Type B pancreatic cell (in vitro differentiated cells): ENCODE results near the gene CNN3. TPM values are rescaled to one million over a fixed set of nuclear protein-coding genes. Genes with fewer than 3 reads are reported as not detected.
A peak's percentile ranks its signal among the peaks of the same experiment; 100 is the strongest.

Experiments
- DNase-seq: peaks from one replicate; pipeline ENCODE4 v3.0.0; 2021; ENCODE audit warnings: mixed read lengths; ENCODE audit not compliant: unreplicated experiment; ENCODE audit errors: extremely low spot score
- H3K27ac Mint-ChIP-seq: 2 replicates; pipeline ENCODE4 v1.8.0; 2021; ENCODE audit warnings: mild to moderate bottlenecking, mixed read lengths
- H3K27me3 Mint-ChIP-seq: 2 replicates; pipeline ENCODE4 v1.8.0; 2021; ENCODE audit warnings: mixed read lengths
- H3K36me3 Mint-ChIP-seq: 2 replicates; pipeline ENCODE4 v1.8.0; 2021; ENCODE audit warnings: mixed read lengths
- H3K4me1 Mint-ChIP-seq: one replicate; pipeline ENCODE4 v1.8.0; 2021; ENCODE audit warnings: mixed read lengths; ENCODE audit not compliant: unreplicated experiment
- H3K4me3 Mint-ChIP-seq: 2 replicates; pipeline ENCODE4 v1.8.0; 2021; ENCODE audit warnings: mild to moderate bottlenecking, mixed read lengths
- H3K9me3 Mint-ChIP-seq: 2 replicates; pipeline ENCODE4 v1.8.0; 2021; ENCODE audit warnings: mixed read lengths
- total RNA-seq: library from RNA; stranded (reverse); gene quantifications from 2 replicates; pipeline ENCODE4 v1.2.1, GENCODE V29; 2021; ENCODE audit warnings: low replicate concordance
- TF ChIP-seq, protein P1 (sequence below): fragments of 200-600 bp; sonication (generic); conservative IDR thresholded peaks from 2 replicates; pipeline ENCODE4 v1.5.0; 2021; ENCODE audit warnings: antibody characterized with exemption, mild to moderate bottlenecking

CNN3 gene
- total RNA-seq, 1 donor from 2014 or later = 258 TPM

DNA sequence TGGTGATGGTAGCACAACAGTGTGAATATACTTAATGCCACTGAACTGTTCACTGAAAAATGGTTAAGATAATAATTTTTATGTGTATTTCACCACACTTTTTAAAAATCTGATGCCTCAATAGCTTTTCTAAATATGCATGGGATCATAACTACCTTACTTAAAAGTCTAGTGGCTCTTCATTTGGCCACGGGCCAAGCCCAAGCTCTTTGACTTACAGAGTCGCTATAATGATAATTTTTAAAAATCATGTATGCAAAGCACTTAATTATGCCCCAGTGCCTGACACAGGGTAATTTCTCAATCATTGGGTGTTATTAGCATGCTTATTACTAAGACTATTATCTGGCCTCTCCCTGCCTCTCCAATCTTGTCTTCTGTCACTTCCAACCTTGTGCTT, 7.6 kb upstream of the CNN3 start:
- no peak overlapping the region for H3K27ac Mint-ChIP-seq
- DNase-seq = no peak

DNA sequence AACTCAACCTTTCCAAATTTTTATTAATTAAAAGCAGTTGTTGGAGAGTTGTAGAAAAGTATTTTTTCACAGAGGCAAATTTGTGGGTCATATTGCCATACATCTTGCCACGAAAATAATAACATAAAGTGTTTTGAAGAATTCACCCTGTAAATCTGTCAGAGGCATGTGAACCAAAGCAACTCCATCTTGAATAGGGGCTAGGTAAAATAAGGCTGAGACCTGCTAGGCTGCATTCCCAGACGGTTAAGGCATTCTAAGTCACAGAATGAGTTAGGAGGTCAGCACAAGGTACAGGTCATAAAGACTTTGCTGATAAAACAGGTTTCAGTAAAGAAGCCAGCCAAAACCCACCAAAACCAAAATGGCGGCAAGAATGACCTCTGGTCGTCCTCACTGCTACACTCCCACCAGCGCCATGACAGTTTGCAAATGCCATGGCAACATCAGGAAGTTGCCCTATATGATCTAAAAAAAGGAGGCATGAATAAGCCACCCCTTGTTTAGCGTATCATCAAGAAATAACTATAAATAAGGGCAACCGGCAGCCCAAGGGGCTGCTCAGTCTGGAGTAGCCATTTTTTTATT, 4.4 kb upstream of the CNN3 start:
- Mint-ChIP-seq H3K27me3 (no peaks in the 10 kb centered on the region), H3K4me3 (no peak overlapping the region), H3K27ac (no peak overlapping the region), H3K36me3 (peaks cover 3% of the 10 kb centered on the region), H3K4me1 (peaks cover 38% of the 10 kb centered on the region), H3K9me3 (no peaks in the 10 kb centered on the region)
- no peak for DNase-seq
- TF ChIP-seq, protein P1, sequence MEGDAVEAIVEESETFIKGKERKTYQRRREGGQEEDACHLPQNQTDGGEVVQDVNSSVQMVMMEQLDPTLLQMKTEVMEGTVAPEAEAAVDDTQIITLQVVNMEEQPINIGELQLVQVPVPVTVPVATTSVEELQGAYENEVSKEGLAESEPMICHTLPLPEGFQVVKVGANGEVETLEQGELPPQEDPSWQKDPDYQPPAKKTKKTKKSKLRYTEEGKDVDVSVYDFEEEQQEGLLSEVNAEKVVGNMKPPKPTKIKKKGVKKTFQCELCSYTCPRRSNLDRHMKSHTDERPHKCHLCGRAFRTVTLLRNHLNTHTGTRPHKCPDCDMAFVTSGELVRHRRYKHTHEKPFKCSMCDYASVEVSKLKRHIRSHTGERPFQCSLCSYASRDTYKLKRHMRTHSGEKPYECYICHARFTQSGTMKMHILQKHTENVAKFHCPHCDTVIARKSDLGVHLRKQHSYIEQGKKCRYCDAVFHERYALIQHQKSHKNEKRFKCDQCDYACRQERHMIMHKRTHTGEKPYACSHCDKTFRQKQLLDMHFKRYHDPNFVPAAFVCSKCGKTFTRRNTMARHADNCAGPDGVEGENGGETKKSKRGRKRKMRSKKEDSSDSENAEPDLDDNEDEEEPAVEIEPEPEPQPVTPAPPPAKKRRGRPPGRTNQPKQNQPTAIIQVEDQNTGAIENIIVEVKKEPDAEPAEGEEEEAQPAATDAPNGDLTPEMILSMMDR = no peak

More for the DNA sequence above, 7.6 kb upstream of the CNN3 start:
- Mint-ChIP-seq H3K4me1 (peaks cover 27% of the 10 kb centered on the region), H3K36me3 (peaks cover 3% of the 10 kb centered on the region), H3K4me3 (no peak overlapping the region), H3K27me3 (no peaks in the 10 kb centered on the region), H3K9me3 (no peaks in the 10 kb centered on the region)
- TF ChIP-seq, protein P1 = no peak

DNA sequence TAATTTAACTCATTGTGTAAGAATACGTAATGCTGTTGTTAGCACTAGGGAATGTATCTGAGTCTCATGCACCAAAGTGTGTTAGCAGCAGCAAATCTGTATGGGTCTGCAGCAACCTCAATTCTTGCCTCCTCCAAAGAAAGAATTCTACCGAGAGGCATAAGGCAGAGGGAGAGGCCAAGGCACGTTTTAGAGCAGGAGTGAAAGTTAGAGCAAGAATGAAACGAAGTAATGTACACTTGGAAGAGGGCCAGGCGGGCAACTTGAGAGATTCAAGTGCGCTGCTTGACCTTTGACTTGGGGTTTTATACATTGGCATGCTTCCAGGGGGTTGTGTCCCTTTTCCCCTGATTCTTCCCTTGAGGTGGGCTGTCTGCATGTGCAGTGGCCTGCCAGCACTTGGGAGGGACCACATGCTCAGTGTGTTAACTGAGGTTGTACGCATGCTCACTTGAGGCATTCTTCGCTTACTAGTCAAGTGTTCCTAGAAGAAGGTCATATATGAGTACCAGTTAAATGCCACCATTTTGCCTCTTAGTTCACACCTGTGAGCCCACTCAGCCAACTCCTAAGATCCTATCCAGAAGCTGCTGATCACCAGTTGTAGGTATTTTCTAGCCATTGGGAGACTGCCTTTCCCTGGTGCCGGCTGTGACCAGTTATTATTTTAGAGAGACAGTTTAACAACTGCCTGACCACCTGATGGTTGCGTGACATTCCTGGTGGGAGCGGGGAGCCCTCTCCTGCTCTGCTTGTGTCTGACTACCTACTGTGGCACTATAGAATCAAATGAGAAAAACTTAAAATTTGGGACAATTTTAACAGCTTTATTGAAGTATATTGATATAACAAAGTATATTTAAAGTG, 2.7 kb upstream of the CNN3 start:
- Mint-ChIP-seq H3K4me3 (peak overlapping the region; percentile 97), H3K4me1 (peaks cover 29% of the 10 kb centered on the region), H3K9me3 (no peaks in the 10 kb centered on the region), H3K27ac (no peak overlapping the region), H3K36me3 (peaks cover 10% of the 10 kb centered on the region), H3K27me3 (peaks cover 4% of the 10 kb centered on the region)
- TF ChIP-seq, protein P1 = no peak
- DNase-seq = no peak

DNA sequence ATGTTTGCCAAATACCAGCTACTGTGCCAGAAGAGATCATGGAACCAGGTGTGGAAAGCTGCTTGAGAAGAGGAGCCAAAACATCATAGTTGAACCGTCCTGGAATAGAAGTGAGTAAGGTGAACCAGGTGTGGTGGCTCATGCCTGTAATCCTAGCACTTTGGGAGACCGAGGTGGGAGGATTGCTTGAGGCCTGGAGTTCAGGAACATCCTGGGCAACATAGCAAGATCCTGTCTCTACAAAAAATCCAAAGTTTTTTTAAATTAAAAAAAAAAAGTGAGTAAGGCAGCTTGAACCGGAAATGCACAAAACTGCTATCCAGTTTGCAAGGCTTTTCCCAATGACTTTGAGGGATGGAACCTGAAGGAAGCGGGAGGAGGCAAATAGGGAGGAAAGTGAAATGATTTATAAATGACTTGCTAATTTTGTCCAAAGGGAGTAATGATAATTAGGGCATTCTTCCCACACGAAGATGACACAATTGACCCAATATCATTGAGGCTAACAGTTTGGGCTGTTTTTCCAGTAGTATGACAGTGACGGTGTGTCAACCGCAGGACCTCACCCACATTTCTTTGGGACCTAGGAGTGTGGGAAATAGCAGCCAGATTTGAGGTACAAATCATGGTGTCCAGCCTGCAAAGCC, 1.5 kb upstream of the CNN3 start:
- H3K4me3 Mint-ChIP-seq = peak overlapping the region; percentile 97

More for the DNA sequence above, 1.5 kb upstream of the CNN3 start:
- TF ChIP-seq, protein P1 = no peak
- no peak for DNase-seq
- H3K27me3 Mint-ChIP-seq = peaks cover 4% of the 10 kb centered on the region
- peak overlapping the region; percentile 95 for H3K27ac Mint-ChIP-seq
- H3K36me3 Mint-ChIP-seq = peaks cover 12% of the 10 kb centered on the region
- peaks cover 41% of the 10 kb centered on the region for H3K4me1 Mint-ChIP-seq
- no peaks in the 10 kb centered on the region for H3K9me3 Mint-ChIP-seq
